Neural crest cell (in vitro differentiated cells): ENCODE data around the gene MT4. TPM values are rescaled to one million over a fixed set of nuclear protein-coding genes. Genes with fewer than 3 reads are reported as not detected.

Experiments used
- DNase-seq: peaks from one replicate; pipeline ENCODE4 v3.0.0; 2021; ENCODE audit warnings: low read depth, mixed read lengths, low spot score
- H3K27ac Mint-ChIP-seq: one replicate; pipeline ENCODE4 v1.8.0; 2021; ENCODE audit warnings: mild to moderate bottlenecking, mixed read lengths; ENCODE audit not compliant: unreplicated experiment
- H3K27me3 Mint-ChIP-seq: 2 replicates; pipeline ENCODE4 v1.8.0; 2021; ENCODE audit warnings: low read depth, mild to moderate bottlenecking, mixed read lengths
- H3K36me3 Mint-ChIP-seq: 2 replicates; pipeline ENCODE4 v1.8.0; 2021; ENCODE audit warnings: low read depth, mild to moderate bottlenecking, mixed read lengths
- H3K4me1 Mint-ChIP-seq: 2 replicates; pipeline ENCODE4 v1.8.0; 2021; ENCODE audit warnings: mixed read lengths
- H3K4me3 Mint-ChIP-seq: one replicate; pipeline ENCODE4 v1.8.0; 2021; ENCODE audit warnings: mild to moderate bottlenecking, mixed read lengths
- H3K9me3 Mint-ChIP-seq: 2 replicates; pipeline ENCODE4 v1.8.0; 2021; ENCODE audit warnings: mixed read lengths
- total RNA-seq: library from RNA; stranded (reverse); gene quantifications from 2 replicates; pipeline ENCODE4 v1.2.1, GENCODE V29; 2021
- TF ChIP-seq, protein P1 (sequence below): fragments of 200-600 bp; sonication (generic); conservative IDR thresholded peaks from 2 replicates; pipeline ENCODE4 v1.5.0; 2021; ENCODE audit warnings: antibody characterized with exemption, mild to moderate bottlenecking

The MT4 gene
- total RNA-seq, 1 donor from 2014 or later, result not detected

DNA sequence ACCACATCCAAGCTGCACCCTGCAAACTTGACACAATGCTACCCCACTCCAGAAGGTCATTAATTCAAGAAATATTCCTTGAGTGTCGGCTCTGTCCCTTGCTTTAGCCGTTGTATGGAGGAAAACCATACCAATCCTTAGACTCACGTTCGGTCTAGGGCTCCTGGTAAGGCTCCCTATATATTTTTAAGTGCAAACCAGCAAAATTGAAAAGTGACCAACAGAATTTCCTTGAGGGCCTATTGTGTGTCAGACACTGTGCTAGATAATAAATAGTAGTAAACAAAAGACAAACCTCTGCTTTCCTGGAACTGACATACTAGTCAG lies 44.7 kb upstream of the MT4 start:
- peaks cover 29% of the 10 kb centered on the region for H3K4me1 Mint-ChIP-seq
- H3K4me3 Mint-ChIP-seq, result peak overlapping the region; percentile 79
- H3K27me3 Mint-ChIP-seq, result no peaks in the 10 kb centered on the region
- H3K9me3 Mint-ChIP-seq, result no peaks in the 10 kb centered on the region
- TF ChIP-seq, protein P1, sequence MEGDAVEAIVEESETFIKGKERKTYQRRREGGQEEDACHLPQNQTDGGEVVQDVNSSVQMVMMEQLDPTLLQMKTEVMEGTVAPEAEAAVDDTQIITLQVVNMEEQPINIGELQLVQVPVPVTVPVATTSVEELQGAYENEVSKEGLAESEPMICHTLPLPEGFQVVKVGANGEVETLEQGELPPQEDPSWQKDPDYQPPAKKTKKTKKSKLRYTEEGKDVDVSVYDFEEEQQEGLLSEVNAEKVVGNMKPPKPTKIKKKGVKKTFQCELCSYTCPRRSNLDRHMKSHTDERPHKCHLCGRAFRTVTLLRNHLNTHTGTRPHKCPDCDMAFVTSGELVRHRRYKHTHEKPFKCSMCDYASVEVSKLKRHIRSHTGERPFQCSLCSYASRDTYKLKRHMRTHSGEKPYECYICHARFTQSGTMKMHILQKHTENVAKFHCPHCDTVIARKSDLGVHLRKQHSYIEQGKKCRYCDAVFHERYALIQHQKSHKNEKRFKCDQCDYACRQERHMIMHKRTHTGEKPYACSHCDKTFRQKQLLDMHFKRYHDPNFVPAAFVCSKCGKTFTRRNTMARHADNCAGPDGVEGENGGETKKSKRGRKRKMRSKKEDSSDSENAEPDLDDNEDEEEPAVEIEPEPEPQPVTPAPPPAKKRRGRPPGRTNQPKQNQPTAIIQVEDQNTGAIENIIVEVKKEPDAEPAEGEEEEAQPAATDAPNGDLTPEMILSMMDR, result no peak
- no peaks in the 10 kb centered on the region for H3K36me3 Mint-ChIP-seq
- no peak for DNase-seq
- peak overlapping the region; percentile 40 for H3K27ac Mint-ChIP-seq

DNA sequence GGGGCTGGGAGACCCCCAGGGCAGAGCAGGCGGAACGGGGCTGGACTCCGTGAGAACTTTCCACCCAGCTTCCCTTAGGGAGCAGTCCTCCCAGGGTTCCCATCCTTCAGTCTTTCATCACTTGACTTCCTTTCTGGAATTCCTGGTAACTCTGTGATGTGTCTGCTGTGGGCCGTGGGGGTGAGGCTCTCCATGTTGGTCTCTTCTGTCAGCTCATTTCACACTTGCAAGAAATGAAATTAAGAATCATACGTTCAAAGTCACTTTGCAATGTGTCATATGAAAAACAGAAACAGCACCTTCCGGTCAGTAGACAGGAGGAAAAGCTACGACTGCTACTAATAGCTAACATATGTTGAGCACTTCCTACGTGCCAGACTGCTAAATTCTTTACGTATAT lies 39.6 kb upstream of the MT4 start:
- H3K4me1 Mint-ChIP-seq, result peaks cover 6% of the 10 kb centered on the region
- TF ChIP-seq, protein P1, result no peak
- no peak overlapping the region for H3K27ac Mint-ChIP-seq

DNA sequence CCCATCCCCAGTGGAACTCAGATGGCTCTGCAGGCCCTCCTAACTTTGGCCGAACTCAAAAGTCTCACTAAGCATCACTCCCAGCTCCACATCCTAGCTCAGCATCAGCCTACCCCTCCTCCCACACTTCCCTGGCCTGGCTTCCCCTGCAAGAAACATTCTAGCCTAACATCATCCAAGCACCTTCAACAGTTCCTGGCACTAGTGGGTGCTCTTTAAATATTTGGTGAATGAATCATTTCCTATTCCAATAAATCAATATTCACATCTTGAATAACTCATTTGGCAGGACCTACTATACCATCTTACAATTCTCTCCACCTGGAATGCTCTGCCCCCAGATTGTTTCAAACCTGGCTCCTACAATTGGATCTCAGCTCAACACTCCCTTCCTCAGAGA lies 34.0 kb upstream of the MT4 start:
- Mint-ChIP-seq H3K4me1 (no peaks in the 10 kb centered on the region), H3K27me3 (peaks cover 16% of the 10 kb centered on the region), H3K4me3 (no peak overlapping the region), H3K36me3 (no peaks in the 10 kb centered on the region), H3K9me3 (no peaks in the 10 kb centered on the region), H3K27ac (no peak overlapping the region)
- TF ChIP-seq, protein P1, result no peak
- DNase-seq, result no peak

More for the DNA sequence above, 39.6 kb upstream of the MT4 start:
- no peak overlapping the region for H3K4me3 Mint-ChIP-seq
- no peak for DNase-seq
- no peaks in the 10 kb centered on the region for H3K27me3 Mint-ChIP-seq
- H3K36me3 Mint-ChIP-seq, result no peaks in the 10 kb centered on the region
- H3K9me3 Mint-ChIP-seq, result no peaks in the 10 kb centered on the region

DNA sequence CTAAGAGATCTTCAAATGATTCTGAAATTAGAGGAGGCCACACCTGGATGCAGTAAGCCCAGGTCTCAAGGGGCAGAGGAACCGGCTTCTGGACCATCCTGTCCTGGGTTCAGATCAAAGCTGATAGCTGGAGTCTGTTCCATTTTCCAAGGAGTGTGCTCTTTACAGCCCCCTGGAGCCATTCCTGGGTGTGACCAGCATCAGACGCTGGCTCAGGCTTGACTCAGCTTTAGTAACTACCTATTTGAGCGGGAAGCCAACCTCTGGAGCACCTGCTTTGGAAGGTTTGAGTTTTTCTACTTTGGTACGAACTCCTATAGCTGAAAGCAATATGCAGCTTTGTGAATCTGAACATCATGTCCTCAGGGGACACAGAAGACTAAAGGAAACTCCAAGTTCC lies 32.2 kb upstream of the MT4 start:
- no peak overlapping the region for H3K4me3 Mint-ChIP-seq
- H3K27me3 Mint-ChIP-seq, result peaks cover 23% of the 10 kb centered on the region
- TF ChIP-seq, protein P1, result no peak
- H3K4me1 Mint-ChIP-seq, result no peaks in the 10 kb centered on the region
- H3K9me3 Mint-ChIP-seq, result no peaks in the 10 kb centered on the region
- H3K36me3 Mint-ChIP-seq, result no peaks in the 10 kb centered on the region
- no peak overlapping the region for H3K27ac Mint-ChIP-seq
- DNase-seq, result no peak

DNA sequence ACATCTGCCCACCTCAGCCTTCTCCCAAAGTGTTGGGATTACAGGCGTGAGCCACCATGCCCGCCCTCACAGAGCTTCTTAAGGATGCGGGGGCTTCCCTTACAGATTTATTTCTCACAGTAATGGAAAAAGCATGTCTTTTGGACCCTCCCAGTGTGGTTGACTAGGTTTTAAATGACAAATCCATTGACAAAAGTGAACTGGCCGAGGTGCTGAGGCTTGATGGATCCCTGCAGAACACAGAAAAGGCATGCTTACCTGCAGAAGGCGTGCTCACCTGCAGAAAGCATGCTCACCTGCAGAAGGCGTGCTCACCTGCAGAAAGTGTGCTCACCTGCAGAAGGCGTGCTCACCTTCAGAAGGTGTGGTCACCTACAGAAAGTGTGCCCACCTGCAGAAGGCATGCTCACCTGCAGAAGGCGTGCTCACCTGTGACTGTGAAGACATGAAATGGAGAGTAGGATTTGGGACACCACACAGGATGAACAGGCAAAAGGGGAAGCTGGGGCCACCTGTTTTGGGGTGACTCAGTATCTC lies 30.0 kb upstream of the MT4 start:
- DNase-seq, result no peak
- Mint-ChIP-seq H3K27me3 (peaks cover 23% of the 10 kb centered on the region), H3K27ac (no peak overlapping the region), H3K36me3 (no peaks in the 10 kb centered on the region), H3K9me3 (no peaks in the 10 kb centered on the region), H3K4me3 (no peak overlapping the region), H3K4me1 (no peaks in the 10 kb centered on the region)
- TF ChIP-seq, protein P1, result no peak

DNA sequence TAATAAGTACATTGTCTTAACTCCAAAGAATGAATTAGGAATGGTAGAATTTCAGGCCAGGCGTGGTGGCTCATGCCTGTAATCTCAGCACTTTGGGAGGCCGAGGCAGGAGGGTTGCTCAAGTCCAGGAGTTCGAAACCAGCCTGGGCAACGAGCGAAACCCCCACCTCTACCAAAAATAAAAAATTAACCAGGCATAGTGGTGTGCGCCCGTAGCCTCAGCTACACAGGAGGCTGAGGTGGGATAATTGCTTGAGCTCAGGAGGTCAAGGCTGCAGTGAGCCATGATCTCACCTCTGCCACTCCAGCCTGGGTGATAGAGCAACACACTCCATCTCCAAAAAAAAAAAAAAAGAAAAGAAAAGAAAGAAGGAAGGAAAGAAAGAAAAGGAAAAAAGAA lies 26.5 kb upstream of the MT4 start:
- DNase-seq, result no peak
- Mint-ChIP-seq H3K27me3 (peaks cover 19% of the 10 kb centered on the region), H3K27ac (peak overlapping the region; percentile 67), H3K9me3 (peaks cover 2% of the 10 kb centered on the region), H3K4me3 (no peak overlapping the region), H3K4me1 (peaks cover 6% of the 10 kb centered on the region), H3K36me3 (peaks cover 2% of the 10 kb centered on the region)
- TF ChIP-seq, protein P1, result no peak
